Measurements from ENCODE around the gene BRMS1.
"Not testable (repeated sequence)": the region's sequence is repeated elsewhere in the genome, so short reads cannot be mapped to it uniquely, and the experiment has no call there.

The BRMS1 gene

DNA sequence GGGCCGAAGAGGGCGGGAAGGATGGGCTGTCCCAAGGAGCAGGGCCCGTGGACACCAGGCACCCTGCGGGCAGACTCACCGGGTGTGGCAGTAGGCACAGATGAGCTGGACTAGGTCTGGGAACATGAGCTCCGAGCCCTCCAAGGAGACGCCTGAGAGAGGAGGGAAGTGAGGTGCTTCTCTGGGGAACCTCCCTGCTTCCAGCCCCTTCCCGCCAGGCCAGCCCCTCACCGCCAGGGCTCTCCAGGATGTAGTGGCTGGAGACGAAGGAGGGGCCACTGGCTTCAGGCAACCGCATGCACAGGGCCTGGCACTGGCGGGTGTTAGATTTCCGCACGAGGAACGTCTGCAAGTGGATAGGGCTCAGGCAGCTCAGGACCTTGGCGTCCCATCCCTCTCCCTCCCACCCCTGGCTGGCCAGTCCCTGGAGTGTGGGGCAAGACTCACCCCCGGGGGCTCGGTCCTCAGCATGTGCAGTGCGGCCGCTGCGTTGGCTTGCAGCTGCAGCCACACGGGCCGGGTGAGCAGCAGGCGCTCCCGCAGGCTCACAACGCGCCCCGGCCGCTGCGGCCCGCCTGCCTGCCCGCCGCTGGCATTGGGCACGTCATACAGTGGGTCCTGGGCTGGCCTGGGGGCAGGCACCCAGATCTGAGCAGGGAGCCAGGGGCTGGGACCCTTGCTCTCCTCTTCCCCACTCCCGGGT is 9.2 kb downstream of the BRMS1 start:
- DNase-seq, result no peak

DNA sequence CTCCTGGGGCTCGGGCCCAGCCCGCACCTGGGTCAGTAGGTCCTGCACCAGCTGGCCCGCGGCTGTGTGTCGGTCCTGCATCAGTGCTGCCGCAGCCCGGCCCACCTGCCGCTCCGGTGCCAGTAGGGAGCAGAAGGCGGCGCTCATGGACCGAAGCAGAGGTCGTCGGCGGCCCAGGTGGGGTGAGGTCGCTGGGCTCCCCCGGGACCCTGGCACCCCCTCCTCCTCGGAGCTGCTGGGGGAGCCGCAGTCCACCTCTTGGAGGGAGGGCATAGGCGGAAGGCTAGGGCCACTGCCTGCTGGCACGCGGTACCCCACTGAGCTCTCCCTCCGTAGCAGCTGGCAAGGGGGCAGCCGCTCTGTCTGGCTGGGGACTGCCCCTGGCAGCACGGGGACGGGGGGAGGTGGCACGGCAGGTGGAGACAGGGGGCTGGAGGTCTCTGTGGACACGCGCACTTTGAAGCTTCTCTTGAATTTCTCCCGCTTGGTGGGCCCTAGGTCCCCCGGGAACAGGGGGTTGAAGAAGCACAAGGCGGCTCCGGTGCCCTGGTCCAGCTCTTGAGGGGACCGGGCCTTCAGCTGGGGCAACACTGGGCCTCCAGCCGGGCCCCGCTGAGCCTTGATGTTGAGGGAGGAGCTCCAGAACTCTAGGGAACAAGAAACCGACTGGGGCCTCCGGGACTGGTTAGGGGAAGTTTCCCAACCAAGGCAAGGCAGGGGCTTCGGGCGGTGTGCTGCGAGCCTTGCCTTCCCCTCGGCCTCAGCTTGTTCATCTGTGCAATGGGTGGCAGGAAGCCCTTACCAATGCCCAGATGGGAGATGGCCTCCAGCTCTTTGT is 10.1 kb downstream of the BRMS1 start:
- DNase-seq, result no peak

DNA sequence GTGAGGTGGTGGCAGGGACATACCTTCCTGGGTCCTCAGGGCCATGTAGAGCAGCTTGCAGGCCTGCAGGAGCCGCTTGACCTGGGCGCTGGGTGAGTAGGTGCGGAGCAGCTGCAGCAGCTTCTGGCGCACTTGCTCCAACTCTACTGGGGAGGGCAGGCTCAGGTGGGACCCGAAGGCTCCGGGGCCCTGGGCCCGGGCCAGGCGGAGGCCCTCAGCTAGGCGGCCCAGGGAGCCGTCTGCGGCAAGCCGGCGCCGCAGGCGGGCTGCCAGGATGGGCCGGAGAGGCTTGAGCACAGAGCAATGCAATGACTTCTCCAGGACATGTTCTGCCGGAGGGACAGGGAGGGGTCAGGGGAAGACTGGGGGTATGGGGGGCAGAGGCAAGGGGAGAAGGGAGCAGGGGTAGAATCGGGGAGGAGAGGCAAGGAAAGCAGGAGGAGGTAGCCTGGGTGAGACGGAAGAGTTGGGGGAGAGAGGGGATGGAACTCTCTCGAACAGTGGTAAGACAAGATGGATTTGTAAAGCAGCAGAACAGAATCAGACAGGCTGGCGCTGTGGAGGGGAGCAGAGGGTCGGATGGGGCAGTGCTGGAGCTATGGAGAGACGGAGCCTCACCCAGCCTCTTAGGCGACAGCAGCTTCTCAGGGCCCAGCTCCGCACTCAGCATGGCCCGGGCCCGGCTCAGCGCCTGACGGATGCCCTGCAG is 10.9 kb downstream of the BRMS1 start:
- DNase-seq, result no peak

DNA sequence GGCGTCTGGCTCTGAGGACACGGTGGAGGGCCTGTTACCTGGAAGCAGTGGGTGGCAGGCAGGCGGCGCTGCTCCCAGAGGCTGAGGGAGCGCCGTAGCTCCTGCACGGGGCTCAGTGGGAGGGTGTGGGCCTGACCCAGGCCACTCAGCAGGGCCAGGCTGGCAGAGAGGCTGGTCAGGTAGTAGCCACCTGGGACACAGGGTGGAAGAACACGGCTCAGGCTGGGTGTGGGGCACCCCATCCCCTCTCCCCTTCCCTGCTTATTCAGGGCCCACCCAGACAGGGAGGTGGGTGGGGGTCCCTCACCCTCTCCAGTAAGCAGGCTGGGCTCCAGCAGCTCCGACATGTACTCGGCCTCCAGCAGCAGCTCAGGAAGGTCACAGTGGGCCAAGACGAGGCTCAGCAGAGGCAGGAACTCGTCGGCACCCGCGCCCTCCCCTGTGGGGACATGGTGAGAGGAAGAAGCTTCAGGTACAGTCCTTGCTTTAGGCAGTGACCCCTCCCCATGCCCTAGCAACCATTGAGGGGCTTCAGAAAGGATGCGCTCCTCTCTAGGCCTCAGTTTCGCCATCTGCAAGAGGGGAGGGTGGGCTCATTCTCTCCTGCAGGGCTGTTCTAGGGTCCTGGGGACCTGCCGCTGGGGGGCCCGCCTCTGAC is 11.6 kb downstream of the BRMS1 start:
- DNase-seq, result no peak

DNA sequence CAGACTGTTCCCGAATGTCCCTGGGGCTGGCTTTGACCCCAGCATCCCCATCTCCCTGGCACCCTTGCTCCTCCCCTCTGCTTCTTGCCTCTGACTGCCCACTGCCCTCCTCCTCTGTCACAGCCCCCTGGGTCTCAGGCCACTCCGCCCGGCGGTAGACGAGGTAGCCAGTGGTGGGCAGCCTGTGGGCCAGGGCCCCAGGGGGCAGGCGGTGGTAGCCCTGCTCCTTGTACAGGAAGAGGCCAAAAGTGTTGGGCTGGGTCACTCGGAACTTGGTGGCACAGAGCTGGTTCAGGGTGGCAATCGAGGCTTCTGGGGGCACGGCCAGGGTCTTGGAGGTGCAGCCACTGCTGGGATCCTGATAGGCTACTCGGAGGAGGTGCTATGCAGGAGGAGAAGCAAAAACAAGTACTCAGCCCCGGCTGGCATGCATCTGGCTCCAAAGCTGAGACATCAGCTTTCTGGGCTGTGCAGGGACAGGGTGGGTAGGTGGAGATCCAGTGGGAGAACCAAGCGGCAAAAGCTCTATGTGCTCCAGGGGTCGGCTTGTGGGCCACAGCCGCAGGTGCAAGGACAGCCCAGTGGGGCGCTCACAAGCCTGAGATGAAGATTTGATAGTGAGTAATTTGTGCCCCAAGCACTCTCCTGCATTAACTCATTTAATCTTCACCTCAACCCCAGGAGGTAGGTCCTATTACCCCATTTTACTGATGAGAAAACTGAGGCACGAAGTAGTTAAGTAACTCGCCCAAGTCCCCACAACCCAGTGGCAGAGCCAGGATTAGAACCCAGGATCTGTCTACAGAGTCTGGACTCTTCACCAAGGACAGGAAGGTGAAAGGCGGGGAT is 12.3 kb downstream of the BRMS1 start:
- no peak for DNase-seq

DNA sequence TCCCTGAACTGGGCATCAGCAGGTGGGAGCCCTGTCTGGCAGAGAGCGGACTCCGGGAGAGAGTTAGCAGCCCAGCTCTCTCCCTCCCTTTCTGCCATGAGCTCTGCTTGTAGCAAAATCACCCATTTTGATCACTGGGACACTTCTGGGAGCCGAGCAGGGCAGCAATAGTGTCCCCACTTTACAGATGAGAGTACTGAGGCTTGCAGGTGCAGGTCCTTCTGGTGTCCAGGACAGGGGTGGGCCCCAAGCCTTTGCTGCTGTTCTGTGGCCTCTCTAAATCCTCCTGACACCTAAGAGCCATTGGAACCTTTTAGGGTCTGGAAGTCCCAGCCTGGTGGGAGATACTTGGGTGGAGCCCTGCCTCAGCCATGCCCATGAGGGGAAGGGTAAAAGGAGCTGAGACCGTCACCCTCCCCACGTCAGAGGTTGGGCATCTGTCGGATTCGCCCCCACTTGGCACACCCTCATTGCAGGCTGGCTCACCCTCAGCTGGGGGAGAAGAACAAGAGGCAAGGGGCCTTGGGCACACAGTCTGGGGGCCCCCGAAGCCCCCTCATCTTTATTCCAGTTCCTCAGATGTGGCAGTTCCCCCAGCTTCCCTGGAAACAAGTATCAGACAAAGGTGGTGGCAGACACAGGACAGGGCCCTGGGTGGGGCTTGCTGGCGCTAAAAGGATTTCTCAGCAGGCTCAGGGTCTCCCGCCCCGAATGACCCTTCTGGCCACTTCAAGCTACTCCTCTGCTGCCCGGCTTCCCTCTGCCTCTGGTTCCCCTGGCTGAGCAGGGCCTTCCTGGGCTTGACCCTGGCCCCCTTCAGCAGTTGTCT is 13.1 kb downstream of the BRMS1 start:
- no peak for DNase-seq

DNA sequence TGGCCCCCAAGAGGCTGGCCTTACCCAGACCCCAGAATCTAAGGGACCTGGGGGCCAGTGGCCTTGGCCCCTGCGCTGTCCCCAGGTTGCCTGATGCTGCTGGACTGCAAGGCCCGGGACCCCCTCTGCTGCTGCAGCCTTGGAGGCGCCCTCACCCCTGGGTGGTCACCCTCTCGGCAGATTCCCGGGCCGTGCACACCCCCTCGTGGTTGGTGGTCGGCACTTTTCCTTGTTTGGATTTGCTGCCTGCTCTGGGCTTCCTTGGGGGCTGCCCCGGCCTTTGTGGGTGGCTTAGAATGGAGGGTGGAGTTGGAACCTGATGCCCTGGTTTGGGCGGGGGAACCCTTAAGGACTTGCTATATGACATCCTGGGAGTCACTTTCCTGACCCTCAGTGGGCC is 14.0 kb downstream of the BRMS1 start:
- DNase-seq, result no peak

DNA sequence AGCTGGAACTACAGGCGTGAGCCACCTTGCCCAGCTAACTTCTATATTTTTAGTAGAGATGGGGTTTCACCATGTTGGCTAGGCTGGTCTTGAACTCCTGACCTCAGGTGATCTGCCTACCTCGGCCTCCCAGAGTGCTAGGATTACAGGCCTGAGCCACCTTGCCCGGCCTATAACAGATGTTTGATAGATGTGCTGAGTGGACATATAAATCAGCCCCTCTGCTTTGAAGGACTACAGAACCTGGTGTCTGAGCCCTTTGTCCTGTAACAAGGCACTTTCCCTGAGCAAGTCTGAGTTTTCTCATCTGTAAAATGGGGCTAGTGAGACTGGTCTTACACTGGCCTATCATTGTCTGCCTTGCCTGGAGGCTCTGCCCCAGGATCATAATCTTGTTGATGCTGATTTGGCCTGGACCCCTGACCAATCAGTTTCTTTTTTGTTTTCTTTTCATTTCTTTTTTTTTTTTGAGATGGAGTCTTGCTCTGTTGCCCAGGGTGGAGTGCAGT is 15.7 kb downstream of the BRMS1 start:
- DNase-seq, result no peak

DNA sequence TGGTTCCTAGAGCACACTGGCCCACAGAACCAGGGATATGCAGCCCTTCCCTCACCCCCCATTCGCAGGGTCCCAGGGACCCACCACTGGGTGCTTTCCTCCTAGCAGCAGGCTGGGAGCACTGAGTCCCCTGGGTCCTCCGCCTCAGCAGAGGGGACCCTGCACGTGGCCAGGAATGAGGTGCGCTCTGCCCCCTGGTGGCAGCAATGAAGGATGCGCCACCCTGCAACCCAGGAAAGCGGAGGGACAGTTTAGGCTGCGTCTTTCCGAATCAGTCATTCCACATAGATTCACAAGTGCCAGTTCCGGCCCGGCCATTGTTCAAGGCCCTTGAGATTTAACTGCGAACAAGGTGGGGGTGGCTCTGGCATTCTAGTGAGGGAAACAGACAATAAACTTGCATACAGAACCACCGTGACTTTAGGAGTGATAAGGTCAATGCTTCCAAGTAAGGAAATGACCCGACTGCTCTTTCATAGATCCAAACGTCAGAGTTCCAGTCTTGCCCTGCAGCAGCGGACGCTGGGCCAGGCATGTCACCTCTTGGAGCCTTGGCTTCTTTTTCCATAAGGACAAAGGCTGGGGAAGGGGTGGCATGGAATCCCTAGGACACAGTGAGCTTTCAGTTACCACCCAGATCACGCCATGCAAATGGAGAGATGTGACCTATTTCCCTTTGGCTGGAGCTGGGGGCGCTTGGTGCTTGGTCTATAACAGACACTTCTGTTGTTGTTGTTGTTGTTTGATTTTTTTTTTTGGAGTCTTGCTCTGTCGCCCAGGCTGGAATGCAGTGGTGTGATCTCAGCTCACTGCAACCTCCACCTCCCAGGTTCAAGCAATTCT is 16.4 kb downstream of the BRMS1 start:
- DNase-seq, result peak; percentile 93

DNA sequence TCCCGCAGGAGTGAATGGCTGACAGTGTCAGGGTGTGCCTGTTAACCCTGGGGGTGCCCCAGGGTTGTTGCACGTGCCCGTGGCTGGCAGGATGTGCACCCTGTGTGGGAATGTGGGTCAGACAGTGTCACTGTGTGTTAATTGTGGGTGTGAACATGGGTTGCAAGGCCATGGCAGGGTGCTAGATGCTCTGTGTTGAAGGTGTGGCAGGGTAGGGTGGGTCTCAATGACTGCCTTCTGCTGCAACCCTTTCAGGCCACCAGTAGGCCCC is 16.9 kb downstream of the BRMS1 start:
- DNase-seq, result no peak

DNA sequence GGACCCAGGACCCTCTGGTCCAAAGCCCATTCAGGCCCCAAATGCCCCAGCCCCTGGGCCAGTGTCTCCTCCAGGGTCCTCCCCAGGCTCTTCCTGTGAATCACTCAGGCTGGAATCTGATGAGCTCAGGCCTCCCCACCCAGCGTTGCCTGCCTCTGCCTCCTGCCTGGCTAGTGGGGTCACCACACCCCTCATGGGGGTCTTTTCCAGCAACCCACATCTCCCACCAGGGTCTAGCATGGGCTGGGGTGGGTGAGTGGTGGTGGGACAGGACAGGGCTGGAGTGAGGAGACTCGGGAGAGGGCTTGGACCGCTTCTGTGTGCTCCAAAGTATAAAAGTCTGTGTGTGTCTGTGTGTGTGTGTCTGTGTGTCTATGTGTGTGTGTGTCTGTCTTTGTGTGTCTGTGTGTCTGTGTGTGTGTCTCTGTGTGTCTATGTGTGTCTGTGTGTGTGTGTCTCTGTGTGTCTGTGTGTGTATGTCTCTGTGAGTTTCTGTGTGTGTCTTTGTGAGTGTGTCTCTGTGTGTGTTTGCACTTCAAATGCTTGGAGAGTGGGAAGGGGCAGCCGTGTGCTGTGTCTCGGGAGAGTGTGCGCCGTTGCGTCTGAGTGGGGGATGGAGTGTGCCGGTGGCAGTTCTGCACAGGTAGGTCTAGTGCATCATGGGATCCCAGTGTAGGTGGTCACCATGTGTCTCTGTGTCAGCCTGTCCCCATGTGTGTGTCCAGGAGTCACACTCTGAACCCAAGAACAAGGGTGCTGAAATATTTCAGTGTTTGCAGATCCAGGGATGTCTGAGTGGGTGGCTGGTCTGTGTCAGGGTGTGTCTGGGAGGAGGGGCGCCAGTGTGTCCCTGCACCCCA is 17.5 kb downstream of the BRMS1 start:
- no peak for DNase-seq

DNA sequence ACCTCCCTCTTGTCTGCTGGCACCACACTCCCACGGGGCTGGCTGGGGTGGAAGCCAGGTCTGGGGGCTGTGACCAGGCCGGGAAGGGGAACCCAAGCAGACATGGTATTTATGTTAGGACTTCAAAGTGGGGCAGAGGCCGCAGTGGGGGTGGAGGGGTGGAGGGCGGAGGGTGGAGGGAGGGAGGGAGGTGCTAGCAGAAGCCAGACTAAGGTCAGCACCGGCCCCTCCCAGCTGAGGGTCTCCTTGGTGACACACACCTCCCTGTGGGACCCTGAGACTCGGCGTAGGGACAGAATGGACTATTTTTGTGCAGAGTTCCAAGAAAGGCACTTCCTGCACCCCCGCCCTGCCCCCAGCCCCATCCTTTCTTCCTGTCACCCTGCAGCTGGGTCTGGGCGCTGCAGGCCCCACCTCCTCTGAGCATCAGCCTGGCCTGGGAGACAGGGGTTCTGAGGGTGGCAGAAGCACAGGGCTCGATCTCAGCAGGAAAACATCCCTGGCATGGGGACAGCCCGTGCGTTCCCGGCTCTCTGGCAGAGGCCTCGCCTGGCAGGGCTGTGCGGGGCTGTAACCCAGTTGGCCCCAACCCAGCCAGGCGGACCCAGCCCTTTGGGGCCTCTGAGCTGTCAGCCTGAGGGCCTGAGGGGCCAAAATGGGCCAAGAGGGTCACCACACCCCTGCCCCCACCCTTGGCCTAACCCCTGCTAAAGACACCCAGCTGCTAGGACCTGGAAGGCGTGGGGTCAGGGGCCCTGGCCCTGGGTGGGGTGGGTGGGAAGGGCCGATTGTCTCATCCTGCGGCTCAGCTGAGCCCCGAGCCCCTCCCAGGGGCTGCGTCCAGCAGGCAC is 18.4 kb downstream of the BRMS1 start:
- peak; percentile 78 for DNase-seq

DNA sequence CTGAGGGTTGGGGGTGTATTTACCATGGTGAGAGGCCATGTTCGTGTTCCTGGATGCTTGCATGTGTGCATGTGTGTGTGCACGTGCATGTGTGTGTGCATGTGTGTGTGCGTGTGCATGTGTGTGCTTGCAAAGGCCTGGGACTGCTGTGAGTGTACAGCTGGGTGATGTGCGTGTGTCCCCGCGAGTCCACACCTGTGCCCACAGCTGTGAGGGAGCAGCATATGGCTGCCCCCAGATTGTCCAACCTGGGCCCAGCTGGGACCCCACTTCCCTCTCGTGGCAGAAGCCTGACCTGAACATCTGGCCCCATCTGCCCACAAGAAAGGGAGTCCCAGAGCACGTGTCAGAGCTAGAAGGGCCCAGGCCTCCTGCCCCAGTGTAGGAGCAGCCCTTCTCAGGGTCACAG is 19.6 kb downstream of the BRMS1 start:
- DNase-seq, result no peak

DNA sequence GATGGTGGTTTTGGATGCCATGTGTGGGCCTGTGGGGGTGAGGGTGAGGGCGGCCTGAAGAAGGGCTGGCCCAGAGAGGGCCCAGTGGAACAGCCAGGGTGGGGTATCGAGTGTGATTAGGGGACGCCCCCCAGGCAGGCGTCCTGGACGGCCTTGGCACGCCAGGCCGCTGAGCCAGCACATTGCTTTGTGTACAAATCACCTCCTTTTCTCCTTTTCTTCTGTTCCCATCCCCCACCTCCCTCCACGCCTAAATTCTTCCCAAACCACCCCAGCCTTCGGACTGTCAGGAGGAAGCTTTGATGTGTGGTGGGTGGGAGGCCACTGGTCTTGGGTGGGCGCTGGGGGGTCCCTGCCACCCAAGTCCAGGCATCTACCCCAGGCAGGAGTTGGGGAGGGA is 20.2 kb downstream of the BRMS1 start:
- DNase-seq, result no peak

DNA sequence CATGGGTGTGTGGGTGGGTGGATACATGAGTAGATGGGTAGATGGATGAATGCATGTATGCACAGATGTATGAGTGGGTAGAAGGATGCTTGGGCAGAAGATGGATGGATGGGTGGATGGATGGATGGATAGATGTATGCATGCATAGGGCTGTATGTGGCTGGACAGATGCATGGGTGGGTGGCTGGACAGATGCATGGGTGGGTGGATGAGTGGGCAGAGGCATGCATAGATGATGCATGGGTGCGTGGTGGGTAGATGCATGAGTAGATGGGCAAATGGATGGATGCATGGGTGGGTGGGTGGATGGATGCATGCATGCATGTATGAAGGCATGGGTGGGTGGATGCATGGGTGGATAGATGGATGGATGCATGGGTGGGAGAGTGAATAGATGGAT is 21.2 kb downstream of the BRMS1 start:
- DNase-seq, result no peak

DNA sequence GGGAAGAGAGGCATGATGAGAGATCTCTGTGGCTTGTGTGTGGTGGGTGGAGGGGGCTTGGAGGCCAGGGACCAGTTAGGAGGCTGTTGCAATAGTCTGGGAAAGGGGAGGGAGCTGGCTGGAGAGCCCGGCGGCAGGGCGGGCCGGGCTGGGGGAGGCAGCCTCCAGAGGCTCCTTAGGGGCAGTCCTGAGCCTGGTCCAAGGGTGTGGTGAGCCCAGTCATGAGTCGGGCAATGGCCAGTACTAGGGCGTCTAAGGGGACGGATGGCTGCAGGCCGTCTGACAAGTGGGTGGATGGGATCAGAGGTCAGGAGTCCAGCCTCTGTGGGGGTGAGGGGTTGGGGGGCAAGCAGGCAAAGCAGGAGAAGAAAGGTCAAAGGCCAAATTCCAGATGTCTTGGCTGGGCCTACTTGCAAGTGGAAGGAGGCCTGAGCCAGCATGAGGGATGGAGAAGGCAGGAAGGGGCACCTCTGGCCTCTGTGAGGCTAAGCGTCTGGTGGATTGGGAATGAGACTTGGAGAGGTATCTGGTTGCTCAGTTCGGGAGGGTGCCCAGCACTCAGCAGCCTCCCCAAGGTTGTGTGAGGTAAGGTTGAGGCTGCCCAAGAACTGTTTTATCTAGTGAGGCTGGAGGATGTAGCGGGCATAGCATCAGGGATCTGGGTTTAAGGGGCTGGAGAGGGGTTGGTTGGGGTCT is 22.0 kb downstream of the BRMS1 start:
- no peak for DNase-seq

DNA sequence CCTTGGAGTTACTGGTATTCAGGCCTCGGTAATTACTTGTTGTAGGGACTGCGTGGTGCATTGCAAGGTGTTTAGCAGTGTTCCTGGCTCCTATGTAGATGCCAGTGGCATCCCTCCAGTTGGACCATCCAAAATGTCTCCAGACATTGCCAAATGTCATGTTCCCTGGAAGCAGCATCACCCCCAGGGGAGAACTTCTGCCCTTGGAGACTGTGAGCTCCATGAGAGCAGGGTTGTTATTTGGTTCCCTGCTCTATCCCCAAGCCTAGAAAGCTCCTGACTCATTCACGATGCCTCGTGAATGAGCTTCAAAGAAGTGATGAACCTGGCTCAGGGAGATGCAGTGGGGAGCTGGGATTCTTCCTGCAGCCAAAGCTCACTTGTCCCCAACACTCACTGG is 23.3 kb downstream of the BRMS1 start:
- DNase-seq, result no peak

DNA sequence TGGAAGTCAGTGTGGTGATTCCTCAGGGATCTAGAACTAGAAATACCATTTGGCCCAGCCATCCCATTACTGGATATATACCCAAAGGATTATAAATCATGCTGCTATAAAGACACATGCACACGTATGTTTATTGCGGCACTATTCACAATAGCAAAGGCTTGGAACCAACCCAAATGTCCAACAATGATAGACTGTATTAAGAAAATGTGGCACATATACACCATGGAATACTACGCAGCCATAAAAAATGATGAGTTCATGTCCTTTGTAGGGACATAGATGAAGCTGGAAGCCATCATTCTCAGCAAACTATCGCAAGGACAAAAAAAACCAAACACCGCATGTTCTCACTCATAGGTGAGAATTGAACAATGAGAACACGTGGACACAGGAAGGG is 24.2 kb downstream of the BRMS1 start:
- not testable (repeated sequence) for DNase-seq
